ENCODE measurements around the gene SDC3.

SDC3 gene

GRCh38 chr1:30823969-30824735, 84.4 kb downstream of the SDC3 start:
- no peak for TF ChIP-seq CTCF (conservative IDR thresholded peaks at IDR 0.05; ENCODE audit: low read length)
- peak; percentile 100 for DNase-seq (ENCODE audit: low read depth)
- peak overlapping the region; percentile 72 for H3K4me3 ChIP-seq (ENCODE audit: low read length)

GRCh38 chr1:30823627-30823968, 85.0 kb downstream of the SDC3 start:
- TF ChIP-seq CTCF (conservative IDR thresholded peaks at IDR 0.05; ENCODE audit: low read length), result no peak
- peak overlapping the region; percentile 72 for H3K4me3 ChIP-seq (ENCODE audit: low read length)
- DNase-seq (ENCODE audit: low read depth), result no peak

- DNase-seq (ENCODE audit: low read depth), result peak; percentile 58
- no peak overlapping the region for H3K4me3 ChIP-seq (ENCODE audit: low read length)
- TF ChIP-seq CTCF (conservative IDR thresholded peaks at IDR 0.05; ENCODE audit: low read length), result no peak
Observed at GRCh38 chr1:30822966-30823581, 85.5 kb downstream of the SDC3 start.

DNA sequence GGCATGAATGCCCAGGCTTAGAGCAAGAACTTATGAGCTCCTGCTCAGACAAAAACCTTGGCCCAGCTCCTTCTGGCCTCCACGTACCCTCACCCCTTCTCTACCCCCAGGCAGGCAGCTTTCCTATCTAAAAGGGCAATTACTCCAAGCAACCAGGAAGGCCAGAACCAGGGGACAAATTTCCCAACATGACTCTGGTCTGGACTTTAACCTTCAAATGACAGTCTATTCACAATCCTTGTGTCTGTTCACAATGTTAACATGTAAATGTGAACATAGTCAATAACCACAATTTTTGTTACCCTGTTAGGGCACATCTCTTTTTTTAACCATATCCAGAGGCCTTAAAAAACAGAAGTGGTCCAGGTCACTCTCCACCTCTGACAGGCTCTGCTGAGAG, 86.6 kb downstream of the SDC3 start:
- no peak overlapping the region for H3K4me3 ChIP-seq (ENCODE audit: low read length)
- DNase-seq (ENCODE audit: low read depth), result no peak
- TF ChIP-seq CTCF (conservative IDR thresholded peaks at IDR 0.05; ENCODE audit: low read length), result no peak

GRCh38 chr1:30820299-30820698, 88.3 kb downstream of the SDC3 start:
- H3K4me3 ChIP-seq (ENCODE audit: low read length), result no peak overlapping the region
- TF ChIP-seq CTCF (conservative IDR thresholded peaks at IDR 0.05; ENCODE audit: low read length), result no peak
- no peak for DNase-seq (ENCODE audit: low read depth)
